GM19025 (cell line): Measurements from ENCODE around the gene DOCK10.

Source experiments
- ATAC-seq: cut with Tn5 transposase; IDR thresholded peaks from one replicate; pipeline ENCODE4 v1.9.1; 2021; ENCODE audit warnings: mild to moderate bottlenecking, low read depth, moderate library complexity; ENCODE audit not compliant: unreplicated experiment

Gene DOCK10

DNA sequence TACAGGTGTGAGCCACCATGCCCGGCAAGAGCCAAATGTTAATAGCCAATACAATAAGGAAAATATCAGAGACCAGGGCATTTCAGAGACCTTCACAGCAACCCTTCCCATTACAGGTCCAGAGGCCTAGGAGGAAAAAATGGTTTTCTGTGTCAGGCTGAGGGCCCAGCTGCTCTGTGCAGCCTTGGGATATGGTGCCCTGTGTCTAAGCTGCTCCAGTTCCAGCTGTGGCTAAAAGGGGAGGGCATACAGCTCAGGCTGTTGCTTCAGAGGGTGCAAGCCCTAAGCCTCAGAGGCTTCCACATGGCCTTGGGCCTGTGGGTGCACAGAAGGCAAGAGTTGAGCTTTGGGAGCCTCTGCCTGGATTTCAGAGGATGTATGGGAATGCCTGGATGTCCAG lies 306.0 kb downstream of the DOCK10 start:
- no peak for ATAC-seq

DNA sequence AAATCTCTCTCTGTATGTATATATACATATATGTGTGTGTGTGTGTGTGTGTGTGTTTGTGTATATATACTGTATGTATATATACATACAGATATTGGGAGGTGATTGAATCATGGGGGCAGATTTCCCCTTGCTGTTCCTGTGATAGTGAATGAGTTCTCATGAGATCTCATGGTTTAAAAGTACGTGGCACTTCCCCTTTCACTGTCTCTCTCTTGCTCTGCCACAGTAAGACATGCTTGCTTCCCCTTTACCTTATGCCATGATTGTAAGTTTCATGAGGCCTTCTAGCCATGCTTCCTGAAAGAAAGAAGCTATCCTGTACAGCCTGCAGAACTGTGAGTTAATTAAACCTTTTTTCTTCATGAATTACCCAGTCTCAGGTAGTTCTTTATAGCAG lies 307.3 kb downstream of the DOCK10 start:
- no peak for ATAC-seq

DNA sequence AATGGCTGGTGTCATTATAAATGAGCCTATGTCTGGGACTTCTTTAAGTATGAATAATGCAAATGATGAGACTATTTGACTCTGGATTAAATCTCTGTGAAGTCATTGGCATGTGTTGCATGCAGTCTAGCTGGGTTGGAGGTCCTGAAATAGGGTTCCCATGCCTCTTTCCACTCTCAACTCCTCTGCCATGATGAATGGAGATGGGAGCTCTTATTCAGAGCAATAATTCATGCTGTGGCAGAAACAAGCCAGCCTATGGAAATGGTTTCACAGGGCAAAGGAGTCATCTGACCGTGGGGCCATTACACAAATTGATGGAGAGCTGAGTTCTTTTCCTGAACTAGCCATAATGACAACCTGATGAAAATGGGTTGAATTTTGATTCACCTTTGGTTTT lies 310.6 kb downstream of the DOCK10 start:
- ATAC-seq: no peak

DNA sequence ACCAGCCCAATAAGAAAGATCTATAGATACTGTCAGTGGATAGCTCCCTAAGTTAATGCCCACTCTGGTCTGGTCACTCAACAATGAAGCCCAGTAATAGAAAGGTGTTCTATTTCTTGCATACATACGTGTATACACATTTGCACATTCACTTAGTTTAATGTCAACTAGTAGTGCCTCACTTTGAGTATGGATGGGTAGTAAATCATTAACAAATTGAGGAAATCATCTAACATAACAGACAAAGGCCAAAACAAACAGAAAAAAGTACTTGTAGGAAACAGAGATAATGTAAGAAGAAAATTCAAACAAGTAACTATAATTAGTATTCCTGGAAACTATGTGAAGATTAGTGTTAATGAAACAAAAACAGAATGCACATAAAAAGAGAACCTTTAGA lies 312.8 kb downstream of the DOCK10 start:
- no peak for ATAC-seq

DNA sequence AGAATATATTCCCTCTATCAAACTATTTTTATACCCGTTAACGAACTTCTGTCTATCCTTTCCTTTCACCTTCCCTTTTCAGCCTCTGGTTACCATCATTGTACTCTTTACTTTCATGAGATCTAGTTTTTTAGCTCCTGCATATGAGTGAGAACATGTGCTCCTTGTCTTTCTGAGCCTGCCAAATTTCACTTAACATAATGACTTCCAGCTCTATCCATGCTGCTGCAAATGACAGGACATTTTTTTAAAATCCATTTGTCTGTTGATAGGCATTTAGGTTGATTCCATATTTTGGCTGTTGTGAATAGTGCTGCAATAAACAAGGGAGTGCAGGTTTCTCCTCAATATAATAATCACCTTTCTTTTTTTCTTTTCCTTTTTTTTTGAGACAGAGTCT lies 317.9 kb downstream of the DOCK10 start:
- ATAC-seq: no peak

DNA sequence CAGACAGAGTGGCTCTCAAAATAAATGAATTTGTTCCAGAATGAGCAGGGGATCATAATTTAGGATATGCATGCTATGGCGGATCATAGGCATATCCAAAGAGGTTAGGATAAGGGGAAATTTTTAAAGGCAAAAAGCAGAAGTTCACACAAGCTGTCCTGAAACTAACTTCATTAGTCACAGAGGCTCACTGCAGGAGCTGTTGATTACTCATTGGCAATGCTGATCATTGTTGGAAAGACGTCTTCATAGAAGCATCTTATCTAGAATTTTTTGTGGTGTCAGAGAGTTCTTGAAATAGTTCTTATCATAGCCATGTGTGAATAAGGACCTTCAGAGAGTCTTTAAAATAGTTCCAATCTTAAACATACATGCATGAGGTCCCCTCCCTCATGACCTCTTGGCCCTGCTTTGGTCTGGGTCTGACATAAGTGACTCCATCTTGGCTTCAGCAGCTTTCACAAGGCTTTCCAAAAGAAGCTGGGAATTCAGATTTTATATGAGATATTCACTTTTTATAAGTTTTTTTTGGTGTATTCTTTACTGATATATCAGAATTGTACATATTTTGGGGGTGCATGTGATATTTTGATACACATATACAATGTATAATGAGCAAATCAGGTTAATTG lies 318.6 kb downstream of the DOCK10 start:
- ATAC-seq: no peak

DNA sequence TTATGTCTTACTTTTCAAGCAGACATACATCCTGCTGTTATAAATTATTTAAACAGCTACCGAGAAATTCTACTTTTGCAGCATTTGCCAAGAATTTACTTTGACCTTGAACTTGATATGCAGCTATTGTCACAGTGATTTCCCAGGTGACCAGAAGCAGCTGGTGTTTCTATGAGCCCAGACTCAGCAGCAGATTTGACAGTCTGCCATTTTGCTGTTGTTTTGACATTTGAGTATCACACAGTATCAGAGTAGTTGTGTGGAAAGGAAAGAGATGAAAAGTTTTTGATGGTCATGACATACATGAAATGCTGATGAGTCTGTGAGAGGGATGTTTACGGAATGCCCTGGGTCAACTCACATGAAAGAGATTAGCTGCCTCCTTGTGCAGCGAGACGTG lies 319.5 kb downstream of the DOCK10 start:
- no peak for ATAC-seq

DNA sequence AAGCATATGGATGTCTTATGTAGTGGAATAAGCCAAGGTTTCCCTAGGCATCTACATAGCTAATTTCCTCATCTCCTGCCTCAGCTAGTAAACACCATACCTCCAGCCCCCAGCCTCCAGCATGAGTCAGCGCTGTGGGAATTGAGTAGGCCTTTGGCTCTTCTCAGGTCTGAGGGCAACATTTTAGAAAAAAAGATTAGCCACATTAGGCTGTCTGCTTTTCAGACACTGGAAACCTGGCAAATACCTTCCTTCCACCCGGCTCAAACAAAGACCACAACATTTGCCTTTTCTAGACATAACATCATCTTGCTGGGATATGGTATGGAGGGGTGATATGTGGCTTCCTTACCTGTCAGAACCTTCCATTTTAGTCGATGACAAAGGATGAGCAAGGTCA lies 320.0 kb downstream of the DOCK10 start:
- ATAC-seq: no peak

DNA sequence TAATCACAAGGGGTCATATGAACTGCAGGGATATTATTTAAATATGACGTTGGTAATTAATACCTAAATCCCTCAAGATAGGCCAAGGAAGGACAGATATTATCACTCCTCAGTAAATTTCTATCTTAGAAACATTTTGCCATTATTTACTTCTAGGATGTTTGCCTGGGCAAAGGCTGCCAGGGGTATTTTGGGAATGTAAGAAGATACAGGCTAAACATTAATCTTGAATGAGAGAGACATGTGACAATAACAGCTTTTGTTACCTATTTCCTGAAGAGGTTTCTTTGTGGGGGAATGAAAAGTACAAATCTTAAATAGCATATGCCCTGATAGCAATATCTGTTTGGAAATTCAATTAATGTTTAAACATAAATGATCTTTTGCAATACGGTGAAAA lies 325.3 kb downstream of the DOCK10 start:
- ATAC-seq: no peak

DNA sequence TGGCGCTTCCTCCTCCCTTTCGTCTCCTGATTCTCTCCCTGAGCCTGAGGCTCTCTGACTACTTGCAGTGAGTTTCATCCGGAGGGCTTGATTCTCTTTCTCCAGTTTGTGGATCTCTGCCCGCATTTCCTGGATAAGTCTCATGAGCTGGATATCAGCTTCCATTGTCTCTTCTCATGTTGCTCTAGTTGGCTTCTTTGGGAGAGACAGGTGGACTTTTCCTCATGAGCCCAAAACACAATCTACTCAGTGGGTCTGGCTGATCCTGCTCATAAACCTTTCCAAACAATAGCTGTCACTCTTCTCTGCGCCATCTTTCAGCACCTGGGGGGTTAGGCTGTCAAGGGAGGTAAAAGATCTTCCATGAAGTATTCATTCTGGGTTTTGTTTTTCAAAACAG lies 326.1 kb downstream of the DOCK10 start, which contains the start of gene CCDC195:
Gene CCDC195, minus strand, starts transcription at position 165 of the 400 bp plus-strand sequence. Its CDS starts 0 bp downstream, at position 165.
- ATAC-seq: no peak
